HL-60/S4 (cell line): Measurements from ENCODE around the gene RARRES1.

Experiments used
- in situ Hi-C: fragments of 300-500 bp; cut with MboI; formaldehyde crosslinking; loops from 2 replicates; pipeline ENCODE4 v1.14.3; 2022; ENCODE audit warnings: low sequenced_read_pairs

RARRES1 gene

DNA sequence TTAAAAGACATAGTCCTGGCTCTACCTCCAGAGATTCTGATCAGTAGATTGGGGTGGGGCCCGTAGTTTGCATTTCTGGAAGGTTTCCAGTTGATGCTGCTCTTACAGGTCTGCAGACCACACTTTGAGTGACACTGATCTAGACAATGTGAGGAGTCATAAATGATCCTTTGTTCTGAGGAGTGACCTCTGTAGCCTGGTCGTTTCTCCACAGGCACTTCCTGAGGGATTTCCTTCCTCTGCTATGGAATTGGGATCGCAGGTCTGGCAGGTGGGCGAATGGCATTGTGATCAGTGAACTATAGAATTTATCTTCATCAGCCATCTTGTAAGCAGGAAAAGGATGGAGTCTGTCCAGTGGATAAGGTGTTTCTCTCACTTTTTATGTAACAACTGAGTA, 82.5 kb downstream of the RARRES1 start:
- in situ Hi-C loops, result loop anchor here (25.0 kb wide), 2 partner anchors 138 to 613 kb away; no protein-coding TSS in a partner anchor
